ENCODE measurements around the gene NCAPD2. TPM values are rescaled to one million over a fixed set of nuclear protein-coding genes. Genes with fewer than 3 reads are reported as not detected.

Gene NCAPD2
- total and polyA plus RNA-seq, 4 donors: 5.8 to 30.7 (median 15.8) TPM

DNA sequence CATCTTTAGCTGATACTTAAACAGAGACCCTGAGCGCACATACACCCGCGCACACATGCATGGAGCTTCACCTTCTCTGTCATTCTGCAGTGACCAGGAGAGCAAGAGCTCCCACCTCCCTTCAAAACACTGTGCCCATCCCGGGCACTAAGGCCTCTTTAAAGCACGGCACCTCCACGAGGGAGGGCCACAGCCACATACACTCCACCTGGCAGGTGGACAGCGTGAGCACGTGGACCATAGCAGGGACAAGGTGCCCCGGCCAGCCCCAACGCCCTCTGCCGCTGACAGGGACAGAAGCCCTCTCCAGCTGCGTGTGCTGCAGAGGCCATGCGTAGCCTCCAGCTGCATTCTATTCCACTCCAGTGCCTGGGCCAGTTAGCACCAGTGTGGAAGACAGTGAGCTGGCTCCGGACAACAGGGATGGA is 45.8 kb downstream of the NCAPD2 start:
- peak in 1 of 3 donors; percentile 5 for DNase-seq
- Histone ChIP-seq H3K27ac (ENCODE audit: low read depth in 1 of 2, low read length in 1 of 2) (peak overlapping the region in 1 of 2 donors; percentile 74), H3K4me3 (no peak overlapping the region), H3K27me3 (ENCODE audit: control insufficient read depth in 3 of 3, insufficient read depth in 3 of 3, low read length in 2 of 3) (no peaks in the 10 kb centered on the region), H3K9me3 (ENCODE audit: control insufficient read depth in 4 of 4, insufficient read depth in 3 of 4, low read length in 3 of 4) (no peaks in the 10 kb centered on the region), H3K4me1 (ENCODE audit: control insufficient read depth in 5 of 5, insufficient read depth in 5 of 5, low read length in 5 of 5) (peaks cover 0 to 40% (median 12%) of the 10 kb centered on the region in 5 donors), H3K36me3 (ENCODE audit: control insufficient read depth in 4 of 4, insufficient read depth in 4 of 4, low read length in 4 of 4) (peaks cover 0 to 37% (median 22%) of the 10 kb centered on the region in 4 donors), H3K9ac (ENCODE audit: insufficient read depth in 1 of 2, low read length in 2 of 2) (no peak overlapping the region)
- WGBS, 2 donors: 76 to 84% methylated on average over 14 of the region's 14 CpGs
- TF ChIP-seq, protein P1, sequence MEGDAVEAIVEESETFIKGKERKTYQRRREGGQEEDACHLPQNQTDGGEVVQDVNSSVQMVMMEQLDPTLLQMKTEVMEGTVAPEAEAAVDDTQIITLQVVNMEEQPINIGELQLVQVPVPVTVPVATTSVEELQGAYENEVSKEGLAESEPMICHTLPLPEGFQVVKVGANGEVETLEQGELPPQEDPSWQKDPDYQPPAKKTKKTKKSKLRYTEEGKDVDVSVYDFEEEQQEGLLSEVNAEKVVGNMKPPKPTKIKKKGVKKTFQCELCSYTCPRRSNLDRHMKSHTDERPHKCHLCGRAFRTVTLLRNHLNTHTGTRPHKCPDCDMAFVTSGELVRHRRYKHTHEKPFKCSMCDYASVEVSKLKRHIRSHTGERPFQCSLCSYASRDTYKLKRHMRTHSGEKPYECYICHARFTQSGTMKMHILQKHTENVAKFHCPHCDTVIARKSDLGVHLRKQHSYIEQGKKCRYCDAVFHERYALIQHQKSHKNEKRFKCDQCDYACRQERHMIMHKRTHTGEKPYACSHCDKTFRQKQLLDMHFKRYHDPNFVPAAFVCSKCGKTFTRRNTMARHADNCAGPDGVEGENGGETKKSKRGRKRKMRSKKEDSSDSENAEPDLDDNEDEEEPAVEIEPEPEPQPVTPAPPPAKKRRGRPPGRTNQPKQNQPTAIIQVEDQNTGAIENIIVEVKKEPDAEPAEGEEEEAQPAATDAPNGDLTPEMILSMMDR (IDR thresholded peaks at IDR 0.05; ENCODE audit: control extremely low read depth, extremely low read depth): no peak
- no peak for ATAC-seq (ENCODE audit: insufficient read depth, low FRiP score)

- H3K27me3 ChIP-seq (ENCODE audit: control insufficient read depth in 3 of 3, insufficient read depth in 3 of 3, low read length in 2 of 3): no peaks in the 10 kb centered on the region
- ATAC-seq (ENCODE audit: insufficient read depth, low FRiP score): peak; percentile 66
- TF ChIP-seq, protein P1 (IDR thresholded peaks at IDR 0.05; ENCODE audit: control extremely low read depth, extremely low read depth): no peak
- no peak overlapping the region for H3K4me3 ChIP-seq
- peaks cover 0 to 33% (median 22%) of the 10 kb centered on the region in 4 donors for H3K36me3 ChIP-seq (ENCODE audit: control insufficient read depth in 4 of 4, insufficient read depth in 4 of 4, low read length in 4 of 4)
- DNase-seq: peak; percentile 90 to 94 (median 91)
- H3K9ac ChIP-seq (ENCODE audit: insufficient read depth in 1 of 2, low read length in 2 of 2): no peak overlapping the region
- 16% methylated on average over 35 of the region's 35 CpGs for WGBS, 2 donors
- H3K9me3 ChIP-seq (ENCODE audit: control insufficient read depth in 4 of 4, insufficient read depth in 3 of 4, low read length in 3 of 4): no peaks in the 10 kb centered on the region
- H3K27ac ChIP-seq (ENCODE audit: low read depth in 1 of 2, low read length in 1 of 2): peak overlapping the region; percentile 30 to 74
- H3K4me1 ChIP-seq (ENCODE audit: control insufficient read depth in 5 of 5, insufficient read depth in 5 of 5, low read length in 5 of 5): peaks cover 0 to 37% (median 12%) of the 10 kb centered on the region in 5 donors
Measured at GRCh38 chr12:6540181-6540877, 46.4 kb downstream of the NCAPD2 start.

DNA sequence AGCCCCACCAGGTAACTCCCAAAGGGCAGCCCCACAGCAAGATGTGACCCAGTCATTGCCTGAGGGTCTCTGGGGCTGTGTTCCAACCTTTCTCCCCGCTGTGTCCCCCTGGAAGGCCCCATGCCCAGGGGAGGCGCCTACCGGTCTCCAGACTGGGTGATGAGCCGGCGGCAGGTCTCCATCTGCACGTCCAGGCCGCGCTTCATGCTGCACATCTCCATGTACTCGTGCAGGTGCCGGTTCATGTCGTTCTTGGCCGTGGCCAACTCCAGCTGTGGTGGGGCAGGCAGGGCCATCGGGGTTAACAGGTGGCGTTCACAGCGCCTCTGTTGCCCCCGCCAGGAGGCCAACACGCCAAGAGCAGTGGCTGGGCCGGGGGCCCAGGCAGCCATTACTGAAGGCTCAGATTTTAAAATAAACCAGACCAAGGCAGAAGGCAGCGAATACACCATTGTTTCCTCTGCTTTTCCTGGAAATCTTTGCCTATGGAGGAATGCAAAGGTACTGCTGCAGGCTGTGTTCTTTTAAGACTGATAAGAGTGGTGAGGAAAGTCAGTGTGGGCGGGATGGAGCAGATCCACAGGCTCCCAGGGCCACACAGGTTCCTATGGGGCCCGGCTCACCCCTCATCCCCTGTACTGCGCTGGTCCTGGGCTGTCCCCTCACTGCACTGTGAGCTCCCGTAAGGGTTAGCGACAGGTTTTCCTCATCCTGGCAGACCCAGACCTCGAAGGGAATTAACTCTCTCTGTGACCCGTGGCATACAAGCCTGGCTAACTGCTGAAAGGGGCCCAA is 47.7 kb downstream of the NCAPD2 start:
- 93 to 95% methylated on average over 26 of the region's 26 CpGs for WGBS, 2 donors
- TF ChIP-seq, protein P1 (IDR thresholded peaks at IDR 0.05; ENCODE audit: control extremely low read depth, extremely low read depth): no peak
- H3K9ac ChIP-seq (ENCODE audit: insufficient read depth in 1 of 2, low read length in 2 of 2): no peak overlapping the region
- H3K4me3 ChIP-seq: no peak overlapping the region
- no peaks in the 10 kb centered on the region for H3K9me3 ChIP-seq (ENCODE audit: control insufficient read depth in 4 of 4, insufficient read depth in 3 of 4, low read length in 3 of 4)
- DNase-seq: no peak
- peaks cover 0 to 31% (median 19%) of the 10 kb centered on the region in 4 donors for H3K36me3 ChIP-seq (ENCODE audit: control insufficient read depth in 4 of 4, insufficient read depth in 4 of 4, low read length in 4 of 4)
- ATAC-seq (ENCODE audit: insufficient read depth, low FRiP score): no peak
- no peaks in the 10 kb centered on the region for H3K27me3 ChIP-seq (ENCODE audit: control insufficient read depth in 3 of 3, insufficient read depth in 3 of 3, low read length in 2 of 3)
- peak overlapping the region in 1 of 2 donors; percentile 14 for H3K27ac ChIP-seq (ENCODE audit: low read depth in 1 of 2, low read length in 1 of 2)
- H3K4me1 ChIP-seq (ENCODE audit: control insufficient read depth in 5 of 5, insufficient read depth in 5 of 5, low read length in 5 of 5): peaks cover 0 to 25% (median 7%) of the 10 kb centered on the region in 5 donors
